A673 (cell line): ENCODE results near the gene ST8SIA5.

Experiments
- CTCF ChIP-seq: fragments of 300-800, 200-600 bp; sonication (generic); conservative IDR thresholded peaks from 2 replicates; pipeline ENCODE4 v1.5.1; 2017; ENCODE audit warnings: low read depth, mild to moderate bottlenecking, antibody characterized with exemption, low read length, moderate library complexity, mixed read lengths
- EZH2 ChIP-seq: fragments of 200-600 bp; sonication (generic); IDR thresholded peaks from 2 replicates; pipeline ENCODE4 v1.6.1; 2017; ENCODE audit warnings: borderline replicate concordance, low read depth, mild to moderate bottlenecking, mixed read lengths, antibody characterized with exemption, low read length; ENCODE audit not compliant: poor library complexity, severe bottlenecking

- no peak for TF ChIP-seq CTCF
- no peak for TF ChIP-seq EZH2
These were observed 32.2 kb upstream of the ST8SIA5 start for GRCh38 chr18:46789088-46789487.
